ENCODE measurements around the gene CASQ1. TPM values are rescaled to one million over a fixed set of nuclear protein-coding genes. Genes with fewer than 3 reads are reported as not detected.

CASQ1 gene
- total and polyA plus RNA-seq, 2 experiments from 2014 or later = 21.4 to 23.6 TPM

GRCh38 chr1:160211046-160211790, 20.8 kb downstream of the CASQ1 start:
- Histone ChIP-seq H3K27me3 (no peaks in the 10 kb centered on the region), H3K9me3 (ENCODE audit: low read depth) (no peaks in the 10 kb centered on the region), H3K4me3 (no peak overlapping the region), H3K36me3 (peaks cover 32% of the 10 kb centered on the region), H3K4me1 (ENCODE audit: low read depth) (peaks cover 68% of the 10 kb centered on the region), H3K27ac (peak overlapping the region; percentile 67)
- no peak for DNase-seq (ENCODE audit: low read depth in 1 of 2, low spot score in 1 of 2)
- TF ChIP-seq CTCF (IDR thresholded peaks at IDR 0.05; ENCODE audit: low read depth, low read length) = no peak

GRCh38 chr1:160214481-160215140, 24.2 kb downstream of the CASQ1 start:
- Histone ChIP-seq H3K4me1 (ENCODE audit: low read depth) (peaks cover 49% of the 10 kb centered on the region), H3K36me3 (peaks cover 55% of the 10 kb centered on the region), H3K4me3 (no peak overlapping the region), H3K27me3 (no peaks in the 10 kb centered on the region), H3K27ac (peak overlapping the region; percentile 89), H3K9me3 (ENCODE audit: low read depth) (no peaks in the 10 kb centered on the region)
- no peak for DNase-seq (ENCODE audit: low read depth in 1 of 2, low spot score in 1 of 2)
- no peak for TF ChIP-seq CTCF (IDR thresholded peaks at IDR 0.05; ENCODE audit: low read depth, low read length)

GRCh38 chr1:160216301-160216700, 25.9 kb downstream of the CASQ1 start:
- no peak for DNase-seq (ENCODE audit: low read depth in 1 of 2, low spot score in 1 of 2)
- Histone ChIP-seq H3K36me3 (peaks cover 57% of the 10 kb centered on the region), H3K27ac (peak overlapping the region; percentile 89), H3K27me3 (no peaks in the 10 kb centered on the region), H3K4me1 (ENCODE audit: low read depth) (peaks cover 41% of the 10 kb centered on the region), H3K9me3 (ENCODE audit: low read depth) (no peaks in the 10 kb centered on the region), H3K4me3 (no peak overlapping the region)
- no peak for TF ChIP-seq CTCF (IDR thresholded peaks at IDR 0.05; ENCODE audit: low read depth, low read length)

GRCh38 chr1:160217481-160218051, 27.2 kb downstream of the CASQ1 start:
- H3K36me3 ChIP-seq = peaks cover 56% of the 10 kb centered on the region

More at GRCh38 chr1:160217481-160218051, 27.2 kb downstream of the CASQ1 start:
- no peak for DNase-seq (ENCODE audit: low read depth in 1 of 2, low spot score in 1 of 2)
- Histone ChIP-seq H3K27me3 (no peaks in the 10 kb centered on the region), H3K27ac (peak overlapping the region; percentile 89), H3K9me3 (ENCODE audit: low read depth) (no peaks in the 10 kb centered on the region), H3K4me3 (no peak overlapping the region), H3K4me1 (ENCODE audit: low read depth) (peaks cover 33% of the 10 kb centered on the region)
- TF ChIP-seq CTCF (IDR thresholded peaks at IDR 0.05; ENCODE audit: low read depth, low read length) = no peak

Measured in cardiac muscle cell (in vitro differentiated cells and primary cell).